HEK293 (cell line): ENCODE results near the gene CYBRD1.

Experiments
- CTCF ChIA-PET: fragments of 350-600 bp; formaldehyde crosslinking; extraction: SDS; loops from one replicate; lab custom pipeline; 2021; ENCODE audit warnings: antibody characterized with exemption; lab: Yijun Ruan, JAX
- POLR2A ChIA-PET: fragments of 300-600 bp; formaldehyde crosslinking; extraction: SDS; loops from one replicate; lab custom pipeline; 2020; ENCODE audit warnings: antibody characterized with exemption, inconsistent platforms; lab: Yijun Ruan, JAX
- H3K27ac ChIP-seq: fragments of 200-500 bp; sonication (Bioruptor generic); 2 replicates; pipeline ENCODE4 v1.5.1; 2014; ENCODE audit warnings: low read depth, low read length, control low read depth, inconsistent platforms; ENCODE audit errors: extremely low read depth
- H3K36me3 ChIP-seq, 2 experiments: fragments of 200-500 bp in 1 of 2; sonication (Bioruptor generic) in 1 of 2; 1 replicate in 1 of 2; 2 replicates in 1 of 2; pipeline ENCODE4 v1.5.1; 2014 to 2017; ENCODE audit warnings: inconsistent platforms in 2 of 2, low read length in 2 of 2; ENCODE audit not compliant: control insufficient read depth in 2 of 2, insufficient read depth in 1 of 2
- H3K4me1 ChIP-seq: fragments of 200-500 bp; sonication (Bioruptor generic); 2 replicates; pipeline ENCODE4 v1.5.1; 2014; ENCODE audit warnings: mild to moderate bottlenecking, low read length, inconsistent platforms; ENCODE audit not compliant: control insufficient read depth, insufficient read depth
- H3K4me3 ChIP-seq: 2 replicates; pipeline ENCODE4 v1.5.1; 2011; ENCODE audit warnings: low read depth, mild to moderate bottlenecking, control low read depth, low read length, moderate library complexity
- H3K9me3 ChIP-seq: fragments of 200-500 bp; sonication (Bioruptor generic); 2 replicates; pipeline ENCODE4 v1.5.1; 2014; ENCODE audit warnings: low read depth, low read length, inconsistent platforms; ENCODE audit not compliant: control insufficient read depth, insufficient read depth
- BCL11B ChIP-seq: fragments of 450-650 bp; formaldehyde crosslinking; IDR thresholded peaks from 2 replicates; pipeline ENCODE4 v1.5.1; 2016; ENCODE audit warnings: low read depth, missing biosample characterization, missing genetic modification characterization
- GFI1B ChIP-seq: fragments of 450-650 bp; formaldehyde crosslinking; IDR thresholded peaks from 2 replicates; pipeline ENCODE4 v1.5.1; 2016; ENCODE audit warnings: missing biosample characterization, missing genetic modification characterization
- KLF10 ChIP-seq: fragments of 450-650 bp; IDR thresholded peaks from 2 replicates; pipeline ENCODE4 v1.5.1; 2018; ENCODE audit warnings: missing biosample characterization, mild to moderate bottlenecking, missing genetic modification characterization
- ZBTB21 ChIP-seq: fragments of 450-650 bp; formaldehyde crosslinking; IDR thresholded peaks from 2 replicates; pipeline ENCODE4 v1.5.1; 2017; ENCODE audit warnings: missing biosample characterization, missing genetic modification characterization
- ZFP41 ChIP-seq: fragments of 450-650 bp; formaldehyde crosslinking; IDR thresholded peaks from 2 replicates; pipeline ENCODE4 v1.5.1; 2016; ENCODE audit warnings: missing biosample characterization, missing genetic modification characterization, borderline replicate concordance
- ZIC2 ChIP-seq: fragments of 450-650 bp; formaldehyde crosslinking; IDR thresholded peaks from 2 replicates; pipeline ENCODE4 v1.5.1; 2016; ENCODE audit warnings: missing biosample characterization, missing genetic modification characterization
- ZNF223 ChIP-seq: fragments of 450-650 bp; formaldehyde crosslinking; IDR thresholded peaks from 2 replicates; pipeline ENCODE4 v1.5.1; 2016; ENCODE audit warnings: missing biosample characterization, missing genetic modification characterization
- ZNF23 ChIP-seq: fragments of 450-650 bp; formaldehyde crosslinking; IDR thresholded peaks from 2 replicates; pipeline ENCODE4 v1.5.1; 2016; ENCODE audit warnings: missing biosample characterization, missing genetic modification characterization, borderline replicate concordance
- ZNF366 ChIP-seq: fragments of 450-650 bp; formaldehyde crosslinking; conservative IDR thresholded peaks from 2 replicates; pipeline ENCODE4 v1.5.1; 2016; ENCODE audit warnings: missing biosample characterization, missing genetic modification characterization
- ZNF423 ChIP-seq: fragments of 450-650 bp; formaldehyde crosslinking; IDR thresholded peaks from 2 replicates; pipeline ENCODE4 v1.5.1; 2016; ENCODE audit warnings: missing biosample characterization, missing genetic modification characterization
- ZNF510 ChIP-seq: fragments of 450-650 bp; formaldehyde crosslinking; IDR thresholded peaks from 2 replicates; pipeline ENCODE4 v1.5.1; 2018; ENCODE audit warnings: mild to moderate bottlenecking, missing genetic modification characterization, missing biosample characterization; ENCODE audit not compliant: insufficient replicate concordance
- ZNF518A ChIP-seq: fragments of 450-650 bp; formaldehyde crosslinking; conservative IDR thresholded peaks from 2 replicates; pipeline ENCODE4 v1.5.1; 2016; ENCODE audit warnings: low read depth, missing biosample characterization, missing genetic modification characterization
- ZNF529 ChIP-seq: fragments of 450-650 bp; formaldehyde crosslinking; IDR thresholded peaks from 2 replicates; pipeline ENCODE4 v1.5.1; 2017; ENCODE audit warnings: missing genetic modification characterization, missing biosample characterization; ENCODE audit not compliant: insufficient replicate concordance
- ZNF624 ChIP-seq: fragments of 450-650 bp; formaldehyde crosslinking; IDR thresholded peaks from 2 replicates; pipeline ENCODE4 v1.5.1; 2017; ENCODE audit warnings: missing biosample characterization, missing genetic modification characterization
- ZNF707 ChIP-seq: fragments of 450-650 bp; formaldehyde crosslinking; IDR thresholded peaks from 2 replicates; pipeline ENCODE4 v1.5.1; 2016; ENCODE audit warnings: missing biosample characterization, missing genetic modification characterization
- ZSCAN4 ChIP-seq: fragments of 450-650 bp; formaldehyde crosslinking; IDR thresholded peaks from 2 replicates; pipeline ENCODE4 v1.5.1; 2017; ENCODE audit warnings: missing biosample characterization, missing genetic modification characterization
- TF ChIP-seq, protein P1 (sequence below): fragments of 450-650 bp; formaldehyde crosslinking; IDR thresholded peaks from 2 replicates; pipeline ENCODE4 v1.5.1; 2016; ENCODE audit warnings: missing biosample characterization, missing genetic modification characterization
- TF ChIP-seq, protein P2 (sequence below): fragments of 450-650 bp; formaldehyde crosslinking; IDR thresholded peaks from 2 replicates; pipeline ENCODE4 v1.5.1; 2016; ENCODE audit warnings: missing biosample characterization, missing genetic modification characterization

Gene CYBRD1

DNA sequence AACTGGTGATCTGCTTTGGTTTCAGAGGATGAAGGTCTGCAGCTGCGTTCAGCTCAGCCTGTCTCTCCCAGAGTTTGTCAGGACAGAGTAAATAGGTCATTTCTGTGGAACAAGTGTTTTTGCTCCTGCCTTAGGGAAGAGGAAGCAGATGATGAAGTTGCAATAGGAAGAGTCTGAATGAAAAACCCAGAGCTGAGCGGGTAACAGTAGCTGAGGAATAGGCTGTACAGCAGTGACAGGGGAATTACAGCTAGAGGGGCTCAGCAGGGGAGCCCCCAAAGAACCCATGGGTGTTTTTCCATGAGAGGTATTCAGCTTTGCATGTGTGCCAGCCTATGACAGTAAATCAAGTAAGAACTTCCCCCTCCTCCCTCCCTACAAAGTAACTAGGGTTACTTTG is 10.3 kb upstream of the CYBRD1 start (continued):
- TF ChIP-seq, protein P1, sequence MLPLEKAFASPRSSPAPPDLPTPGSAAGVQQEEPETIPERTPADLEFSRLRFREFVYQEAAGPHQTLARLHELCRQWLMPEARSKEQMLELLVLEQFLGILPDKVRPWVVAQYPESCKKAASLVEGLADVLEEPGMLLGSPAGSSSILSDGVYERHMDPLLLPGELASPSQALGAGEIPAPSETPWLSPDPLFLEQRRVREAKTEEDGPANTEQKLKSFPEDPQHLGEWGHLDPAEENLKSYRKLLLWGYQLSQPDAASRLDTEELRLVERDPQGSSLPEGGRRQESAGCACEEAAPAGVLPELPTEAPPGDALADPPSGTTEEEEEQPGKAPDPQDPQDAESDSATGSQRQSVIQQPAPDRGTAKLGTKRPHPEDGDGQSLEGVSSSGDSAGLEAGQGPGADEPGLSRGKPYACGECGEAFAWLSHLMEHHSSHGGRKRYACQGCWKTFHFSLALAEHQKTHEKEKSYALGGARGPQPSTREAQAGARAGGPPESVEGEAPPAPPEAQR = no peak
- TF ChIP-seq ZFP41 = no peak

DNA sequence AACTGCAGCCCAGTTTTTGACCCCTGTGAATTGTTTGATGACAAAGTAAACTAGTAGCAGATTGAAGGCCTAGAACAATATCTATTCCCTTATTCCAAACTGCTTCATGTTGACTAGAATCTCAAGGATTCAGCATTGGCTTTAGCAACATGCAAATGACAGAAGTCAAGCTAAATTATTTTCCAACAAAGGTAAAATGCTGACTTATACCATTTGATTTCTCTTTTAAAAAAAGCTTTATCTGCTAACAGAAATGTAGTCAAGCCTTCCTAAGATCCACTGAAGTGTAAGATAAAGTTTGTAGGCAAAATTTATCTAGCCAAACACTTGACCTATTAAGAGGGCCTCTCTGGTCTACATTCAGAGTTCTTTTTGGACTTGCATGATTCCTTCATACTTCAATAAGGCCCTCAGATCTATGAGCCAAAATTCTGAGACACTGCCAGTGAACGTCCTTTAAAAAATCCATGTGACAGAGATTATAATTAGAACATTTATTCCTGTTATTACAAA is 9.5 kb upstream of the CYBRD1 start:
- Histone ChIP-seq H3K27ac (no peak overlapping the region), H3K36me3 (no peaks in the 10 kb centered on the region), H3K4me1 (no peaks in the 10 kb centered on the region), H3K9me3 (no peaks in the 10 kb centered on the region), H3K4me3 (no peak overlapping the region)
- ChIA-PET POLR2A (no interaction called here), CTCF (no interaction called here)
- no peak for TF ChIP-seq ZNF518A
- no peak for TF ChIP-seq KLF10 (tag by site-specific recombination)
- TF ChIP-seq ZNF624 (tag by site-specific recombination) = no peak
- no peak for TF ChIP-seq GFI1B
- no peak for TF ChIP-seq ZBTB21 (tag by site-specific recombination)
- no peak for TF ChIP-seq ZIC2 (tag by site-specific recombination)
- TF ChIP-seq, protein P2, sequence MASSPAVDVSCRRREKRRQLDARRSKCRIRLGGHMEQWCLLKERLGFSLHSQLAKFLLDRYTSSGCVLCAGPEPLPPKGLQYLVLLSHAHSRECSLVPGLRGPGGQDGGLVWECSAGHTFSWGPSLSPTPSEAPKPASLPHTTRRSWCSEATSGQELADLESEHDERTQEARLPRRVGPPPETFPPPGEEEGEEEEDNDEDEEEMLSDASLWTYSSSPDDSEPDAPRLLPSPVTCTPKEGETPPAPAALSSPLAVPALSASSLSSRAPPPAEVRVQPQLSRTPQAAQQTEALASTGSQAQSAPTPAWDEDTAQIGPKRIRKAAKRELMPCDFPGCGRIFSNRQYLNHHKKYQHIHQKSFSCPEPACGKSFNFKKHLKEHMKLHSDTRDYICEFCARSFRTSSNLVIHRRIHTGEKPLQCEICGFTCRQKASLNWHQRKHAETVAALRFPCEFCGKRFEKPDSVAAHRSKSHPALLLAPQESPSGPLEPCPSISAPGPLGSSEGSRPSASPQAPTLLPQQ (tag by site-specific recombination) = no peak
- no peak for TF ChIP-seq ZNF707
- TF ChIP-seq ZNF423 (tag by site-specific recombination) = no peak
- no peak for TF ChIP-seq ZNF366 (tag by site-specific recombination)
- no peak for TF ChIP-seq BCL11B (tag by site-specific recombination)
- TF ChIP-seq ZNF23 (tag by site-specific recombination) = no peak
- no peak for TF ChIP-seq ZNF510 (tag by site-specific recombination)
- TF ChIP-seq ZNF223 (tag by site-specific recombination) = no peak
- TF ChIP-seq ZNF529 (tag by site-specific recombination) = no peak
- no peak for TF ChIP-seq ZSCAN4 (tag by site-specific recombination)
